Muscle of back (tissue), 13 donors: ENCODE measurements around the gene GDF11. TPM values are rescaled to one million over a fixed set of nuclear protein-coding genes. Genes with fewer than 3 reads are reported as not detected.
A peak's percentile ranks its signal among the peaks of the same experiment; 100 is the strongest.

Experiments used
- DNase-seq, 3 donors: peaks; one replicate each; pipeline versions ENCODE4 v3.0.0 to v3.0.0-alpha.2; 2013
- long read RNA-seq, 9 donors: transcript quantifications; one replicate each; lab custom pipeline, GENCODE V29; 2026
- polyA plus RNA-seq, 10 donors: library from polyadenylated mRNA; unstranded; fragments of 120-200 nt; gene quantifications; one replicate each; pipeline ENCODE4 v1.2.1, GENCODE V29; 2013; ENCODE audit not compliant: insufficient read length in 10 of 10

GDF11 gene
- polyA plus RNA-seq: 10 to 100 TPM; 11.0 to 13.9 (median 12.5) TPM
- long read RNA-seq, donor 1, full-length matches to known transcripts: 5 of 67 reads
- long read RNA-seq, donor 1, partial matches to known transcripts: 62 of 67 reads
- long read RNA-seq, donor 1, other reads (novel, unspliced or antisense): 0 of 67 reads
- long read RNA-seq, donor 2, full-length matches to known transcripts: 1 of 88 reads
- long read RNA-seq, donor 2, partial matches to known transcripts: 87 of 88 reads
- long read RNA-seq, donor 2, other reads (novel, unspliced or antisense): 0 of 88 reads
- long read RNA-seq, donor 3: 0 reads
- long read RNA-seq, donor 4: 0 reads
- long read RNA-seq, donor 5, full-length matches to known transcripts: 1 of 1 reads
- long read RNA-seq, donor 5, partial matches to known transcripts: 0 of 1 reads
- long read RNA-seq, donor 5, other reads (novel, unspliced or antisense): 0 of 1 reads
- long read RNA-seq, donor 6, full-length matches to known transcripts: 4 of 100 reads
- long read RNA-seq, donor 6, partial matches to known transcripts: 96 of 100 reads
- long read RNA-seq, donor 6, other reads (novel, unspliced or antisense): 0 of 100 reads
- long read RNA-seq, donor 7, full-length matches to known transcripts: 1 of 57 reads
- long read RNA-seq, donor 7, partial matches to known transcripts: 56 of 57 reads
- long read RNA-seq, donor 7, other reads (novel, unspliced or antisense): 0 of 57 reads
- long read RNA-seq, donor 8, partial matches to known transcripts: 65 of 65 reads
- long read RNA-seq, donor 8, other reads (novel, unspliced or antisense): 0 of 65 reads
- long read RNA-seq, donor 9, full-length matches to known transcripts: 1 of 11 reads
- long read RNA-seq, donor 9, partial matches to known transcripts: 0 of 11 reads
- long read RNA-seq, donor 9, other reads (novel, unspliced or antisense): 10 of 11 reads

DNA sequence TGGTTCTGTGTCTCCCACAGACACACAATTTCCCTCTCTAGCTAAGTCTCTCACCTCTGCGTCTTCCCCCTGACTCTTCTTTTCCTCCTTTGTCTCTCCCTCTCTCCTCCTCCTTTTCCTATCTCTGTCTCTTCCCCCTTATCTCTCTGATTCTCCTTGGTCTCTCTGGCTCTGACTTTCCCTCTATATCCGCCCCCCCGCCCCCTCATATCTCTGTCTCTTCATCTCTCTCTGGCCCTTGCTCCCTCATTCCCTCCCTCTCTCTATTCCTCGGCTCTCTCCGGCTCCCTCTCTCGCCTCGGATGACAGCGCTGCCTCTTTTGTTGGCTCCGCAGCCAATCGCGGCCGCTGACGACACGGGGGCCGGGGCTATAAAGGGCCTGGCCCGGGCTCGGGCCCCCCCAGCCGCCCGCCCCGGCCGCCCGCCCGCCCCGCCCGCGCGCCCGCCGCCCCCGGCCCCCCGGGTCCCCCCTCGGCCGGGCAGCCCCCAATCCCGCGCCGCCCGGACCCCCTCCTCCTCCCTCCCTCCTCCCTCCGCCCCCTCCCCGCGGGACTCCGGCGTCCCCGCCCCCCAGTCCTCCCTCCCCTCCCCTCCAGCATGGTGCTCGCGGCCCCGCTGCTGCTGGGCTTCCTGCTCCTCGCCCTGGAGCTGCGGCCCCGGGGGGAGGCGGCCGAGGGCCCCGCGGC, at the start of gene GDF11:
TSS of gene GDF11 (plus strand) at position 404 of the 687 bp plus-strand sequence. CDS start at position 599, 195 bp downstream.
- DNase-seq: peak; percentile 79 to 94 (median 88)

DNA sequence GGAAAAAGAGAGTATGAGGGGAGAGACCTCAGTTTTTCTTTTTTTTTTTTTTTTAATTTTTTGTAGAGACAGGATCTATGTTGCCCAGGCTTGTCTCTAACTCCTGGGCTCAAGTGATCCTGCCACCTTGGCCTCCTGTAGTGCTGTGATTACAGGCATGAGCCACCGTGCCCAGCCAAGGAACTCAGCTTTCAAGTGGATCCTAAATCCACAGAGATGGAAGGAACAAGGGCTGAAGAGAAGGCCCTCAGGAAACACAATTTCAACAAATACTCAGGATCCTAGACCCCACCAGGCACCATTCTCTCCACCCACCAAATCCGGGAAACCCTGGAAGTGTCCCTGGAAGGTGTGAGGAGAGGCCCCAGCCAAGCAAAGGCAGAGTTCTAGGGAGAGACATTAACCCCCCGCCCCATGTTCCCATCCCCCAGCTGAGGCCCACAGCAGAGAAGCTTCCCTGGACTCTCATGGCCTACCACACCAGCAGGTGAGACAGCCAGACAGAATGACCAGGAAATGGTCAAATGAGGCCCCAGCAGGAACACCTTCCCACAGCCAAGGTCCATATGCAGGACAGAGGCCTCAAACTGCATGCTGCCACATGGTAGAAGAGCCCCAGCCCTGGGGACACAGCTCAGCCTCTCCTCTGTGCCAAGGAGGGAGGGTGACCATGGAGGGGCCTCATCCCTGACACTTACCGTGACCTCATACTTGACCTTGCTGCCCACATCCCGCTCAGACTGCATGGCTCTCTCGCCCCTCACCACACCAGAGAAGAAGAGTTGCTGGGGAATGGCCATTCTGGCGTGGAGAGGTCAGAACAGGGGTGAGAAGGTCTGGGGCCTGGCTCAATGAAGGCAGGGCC, 49.4 kb upstream of the GDF11 start:
- no peak for DNase-seq

DNA sequence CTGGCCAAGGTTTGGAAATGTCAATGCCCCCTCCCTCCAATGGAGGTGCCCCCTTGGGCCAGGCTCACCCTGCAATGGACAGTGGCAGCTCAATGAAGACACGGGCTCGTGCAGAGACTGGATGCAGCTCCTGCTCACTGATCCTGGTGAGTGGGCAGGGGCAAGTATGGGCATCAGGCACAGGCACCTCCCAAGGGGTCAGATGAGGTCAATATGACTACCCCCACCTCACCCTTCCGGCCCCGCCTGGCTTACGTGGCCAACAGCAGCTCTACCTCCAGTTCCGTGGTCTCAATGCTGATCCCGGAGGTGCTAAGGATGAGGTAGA, 48.8 kb upstream of the GDF11 start:
- DNase-seq: no peak

DNA sequence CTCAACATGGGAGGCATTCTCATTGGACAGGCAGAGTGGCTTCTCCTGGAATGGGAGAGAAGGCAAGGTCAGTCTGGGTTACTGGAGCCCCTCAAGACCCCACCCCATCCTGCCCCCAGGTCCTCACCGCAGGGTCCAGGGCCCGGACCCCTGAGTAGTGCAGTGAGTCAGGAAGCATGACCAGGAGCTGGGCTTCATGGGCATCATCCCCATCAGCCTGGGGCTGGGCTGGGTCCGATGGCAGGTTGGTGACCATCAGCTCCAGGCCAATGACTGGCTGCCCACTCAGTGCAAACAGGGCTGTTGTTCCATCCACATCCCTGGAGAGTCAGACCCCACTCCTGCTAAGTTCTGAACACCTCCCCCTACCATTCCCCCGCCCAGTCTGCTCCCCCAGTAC, 48.3 kb upstream of the GDF11 start:
- no peak for DNase-seq

DNA sequence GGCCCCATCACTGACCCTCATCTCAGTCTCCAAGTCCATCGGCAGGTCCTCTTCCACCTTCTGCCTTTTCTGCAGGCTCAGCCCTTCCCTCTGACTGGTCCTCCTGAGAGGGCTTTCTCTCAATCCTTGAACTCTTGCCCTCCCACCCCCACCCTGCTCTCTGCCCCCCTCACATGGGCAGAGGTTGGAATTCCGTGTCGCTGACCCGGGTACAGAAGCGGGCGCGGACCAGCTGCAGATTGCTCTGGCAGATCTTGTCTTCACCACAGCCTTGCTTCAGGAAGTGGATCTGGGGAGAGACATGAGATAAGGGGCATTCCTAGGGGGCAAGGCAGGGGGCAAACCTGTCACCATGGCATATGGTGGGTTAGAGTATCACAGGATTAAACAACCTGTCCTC, 47.6 kb upstream of the GDF11 start:
- no peak for DNase-seq

DNA sequence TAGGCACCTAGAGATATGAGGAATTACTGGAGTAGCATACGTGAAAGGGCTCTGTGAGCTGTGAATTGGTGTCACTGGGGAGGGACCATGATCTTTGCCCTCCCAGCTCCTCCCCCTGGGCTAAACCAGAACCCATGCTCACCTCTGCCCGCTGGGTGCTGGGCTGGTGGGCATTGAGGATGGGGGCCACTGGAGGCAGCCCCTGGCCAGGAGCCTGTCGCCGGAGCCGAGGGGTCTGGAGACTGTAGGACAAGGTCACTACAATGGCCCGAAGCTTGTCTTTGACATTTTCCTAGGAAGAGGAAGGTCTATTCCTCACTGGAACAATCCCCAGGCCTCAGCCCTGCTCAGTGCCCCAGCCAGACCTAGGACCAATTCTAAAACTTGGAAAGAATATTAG, 46.8 kb upstream of the GDF11 start:
- DNase-seq: no peak

DNA sequence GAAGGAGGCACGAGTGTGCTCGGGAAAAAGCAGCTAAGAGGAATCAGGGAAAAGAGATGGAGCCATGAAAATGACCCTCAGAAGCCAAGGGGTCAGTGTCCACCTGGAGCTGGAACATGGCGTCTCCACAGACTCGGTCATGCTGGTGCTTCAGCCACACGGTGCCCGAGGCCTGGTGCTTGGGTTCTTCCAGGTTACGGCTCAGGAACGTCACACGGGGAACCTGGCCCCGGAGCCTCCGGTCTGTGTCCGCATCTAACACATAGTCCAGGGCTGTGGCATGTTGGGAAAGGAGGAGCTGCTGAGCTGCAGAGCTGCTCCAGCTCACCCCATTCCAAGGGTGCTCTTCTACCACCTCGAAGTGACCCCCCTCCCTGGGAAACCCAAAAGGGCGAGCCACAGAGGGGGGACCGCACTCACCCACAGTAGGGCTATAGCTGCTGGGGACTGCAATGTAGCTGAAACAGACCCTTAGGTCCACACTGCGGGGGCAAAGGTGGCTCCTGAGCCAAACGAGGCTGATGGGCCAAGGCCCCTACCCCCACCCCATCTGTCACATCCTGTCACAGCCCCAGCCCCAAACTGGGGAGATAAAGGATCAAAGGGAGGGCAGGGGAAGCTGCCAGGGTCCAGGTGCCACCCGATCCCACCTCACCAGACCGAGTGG, 46.0 kb upstream of the GDF11 start:
- DNase-seq: no peak

DNA sequence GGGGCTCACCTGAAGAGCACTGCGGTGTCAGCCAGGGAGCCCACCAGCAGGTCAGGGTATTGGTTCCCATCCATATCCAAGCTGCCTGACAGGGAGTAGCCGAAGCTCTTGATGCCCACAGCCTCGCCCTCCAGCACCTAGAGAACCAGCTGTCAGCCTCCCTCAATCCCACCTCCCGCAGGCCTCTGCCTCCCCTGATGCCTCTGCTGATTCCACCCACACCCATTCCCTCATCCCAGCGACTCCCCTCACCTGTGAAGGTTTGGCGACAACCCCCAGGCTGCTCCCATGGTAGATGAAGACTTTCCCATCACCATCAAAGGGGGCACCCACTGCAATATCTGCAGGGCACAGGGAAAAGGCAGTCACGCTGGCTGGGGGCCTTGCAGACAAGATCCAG, 45.2 kb upstream of the GDF11 start:
- DNase-seq: no peak

DNA sequence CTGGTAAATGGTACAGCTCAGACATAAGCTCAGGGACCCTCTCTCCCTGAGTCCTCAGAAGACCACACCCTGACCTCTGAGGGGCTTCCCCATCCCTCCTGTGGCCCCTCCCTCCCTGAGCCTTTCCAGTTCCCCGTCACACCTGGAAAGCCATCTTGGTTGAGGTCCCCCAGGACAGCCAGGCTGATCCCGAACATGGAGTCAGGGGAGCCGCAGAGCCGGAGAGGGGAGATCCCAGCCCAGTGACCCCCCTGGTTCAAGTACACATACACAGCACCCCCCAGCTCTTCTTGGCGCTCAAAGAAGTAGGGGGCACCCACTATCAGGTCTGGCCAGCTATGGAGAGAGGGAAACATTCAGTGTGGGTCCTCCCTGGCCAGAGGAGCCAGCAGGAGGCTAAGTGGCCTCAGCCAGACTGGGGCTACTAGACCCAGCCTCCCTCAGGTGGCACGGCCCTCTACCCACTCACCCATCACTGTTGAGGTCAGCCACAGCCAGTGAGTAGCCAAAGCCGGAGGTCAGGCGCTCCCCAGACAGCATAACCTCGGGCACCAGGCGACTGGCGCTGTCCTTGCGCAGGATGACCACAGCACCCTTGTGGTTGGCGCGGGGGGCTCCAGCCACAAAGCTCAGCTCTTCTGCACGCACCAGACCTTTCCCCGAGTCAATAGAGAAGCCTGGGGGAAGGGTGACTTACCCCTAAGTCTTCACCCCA, 44.5 kb upstream of the GDF11 start:
- no peak for DNase-seq

DNA sequence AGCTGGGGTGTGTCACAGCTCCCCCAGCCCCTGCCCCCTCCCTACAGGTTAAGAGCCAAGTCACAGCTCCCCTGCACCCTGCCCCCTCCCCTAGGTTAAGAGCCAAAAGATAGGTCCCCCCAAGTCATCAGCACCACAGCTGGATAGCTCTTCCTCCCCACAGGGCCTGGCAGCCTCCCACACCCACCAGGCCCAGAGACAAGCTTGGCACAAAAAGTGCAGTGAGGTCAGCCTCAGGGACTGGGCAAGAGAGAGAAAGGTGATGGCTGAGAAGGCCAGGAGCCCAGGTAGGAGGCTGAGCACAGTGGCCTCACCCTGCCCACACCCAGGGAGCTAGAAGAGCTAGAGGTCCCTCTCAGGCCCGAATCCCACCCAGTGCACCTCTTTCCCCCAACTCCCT, 44.0 kb upstream of the GDF11 start:
- DNase-seq: no peak

DNA sequence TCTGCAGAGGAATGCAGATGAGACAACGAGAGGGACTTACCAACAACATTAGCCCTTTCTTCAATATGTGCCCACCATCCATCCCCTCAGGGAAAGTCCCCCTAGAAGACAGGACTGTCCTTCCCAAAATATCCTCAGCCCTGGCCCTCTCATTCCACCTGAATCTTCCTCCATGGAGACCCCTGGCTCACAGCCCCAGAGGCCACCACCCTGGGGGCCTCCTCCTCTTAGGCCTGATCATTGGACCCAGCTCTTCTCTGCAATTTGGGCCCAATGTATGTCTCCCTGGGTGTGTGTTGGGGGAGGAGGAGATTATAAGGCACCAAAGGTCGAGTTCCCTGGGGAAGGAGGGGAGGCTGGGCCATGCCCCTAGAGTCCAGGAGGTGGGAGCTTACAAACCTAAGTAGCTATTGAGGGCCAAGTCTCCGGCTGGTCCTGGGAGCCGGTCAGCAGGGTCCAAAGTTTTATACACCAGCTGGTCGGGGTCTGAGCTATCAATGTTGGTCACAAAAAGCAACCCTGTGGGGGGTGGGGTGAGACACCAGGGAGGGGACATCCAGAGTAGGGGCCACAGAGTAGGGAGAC, 43.4 kb upstream of the GDF11 start:
- no peak for DNase-seq

DNA sequence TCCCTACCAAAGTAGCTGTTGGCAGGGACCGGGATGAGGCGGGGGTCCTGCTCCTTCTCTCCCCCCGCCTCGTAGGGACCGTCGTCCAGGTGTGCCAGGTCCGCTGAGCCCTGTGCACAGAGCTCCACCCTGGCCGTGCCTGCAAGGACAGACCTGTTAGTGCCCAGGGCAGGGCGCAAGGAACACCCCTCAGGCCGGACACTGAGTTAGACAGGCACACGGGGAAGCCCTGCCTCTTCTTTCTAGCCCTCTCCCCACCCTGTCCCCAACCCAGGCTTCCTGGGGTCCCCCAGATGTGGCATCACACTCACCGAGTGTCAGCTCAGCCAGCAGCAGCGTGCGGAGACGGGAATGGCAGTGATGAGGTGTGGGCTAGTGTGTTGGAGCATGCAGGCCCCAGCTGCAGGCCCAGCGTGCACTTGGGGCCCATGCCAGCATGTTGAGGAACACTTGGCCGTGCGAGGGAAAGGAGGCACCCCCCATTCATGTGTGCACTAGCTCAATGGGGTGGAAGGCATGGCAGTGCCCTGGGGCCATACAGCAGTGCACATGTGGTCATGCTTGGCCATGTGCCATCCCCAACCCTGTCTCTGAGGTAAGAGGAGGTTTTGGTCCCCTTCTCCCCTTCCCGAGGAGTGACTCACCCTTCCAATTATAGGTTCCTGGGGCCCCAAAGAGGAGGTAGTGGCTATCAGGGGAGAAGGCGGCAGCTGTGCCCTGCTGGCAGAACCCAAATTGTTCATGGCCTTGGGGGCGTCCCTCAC, 42.5 kb upstream of the GDF11 start:
- DNase-seq: peak in 1 of 3 donors; percentile 19

DNA sequence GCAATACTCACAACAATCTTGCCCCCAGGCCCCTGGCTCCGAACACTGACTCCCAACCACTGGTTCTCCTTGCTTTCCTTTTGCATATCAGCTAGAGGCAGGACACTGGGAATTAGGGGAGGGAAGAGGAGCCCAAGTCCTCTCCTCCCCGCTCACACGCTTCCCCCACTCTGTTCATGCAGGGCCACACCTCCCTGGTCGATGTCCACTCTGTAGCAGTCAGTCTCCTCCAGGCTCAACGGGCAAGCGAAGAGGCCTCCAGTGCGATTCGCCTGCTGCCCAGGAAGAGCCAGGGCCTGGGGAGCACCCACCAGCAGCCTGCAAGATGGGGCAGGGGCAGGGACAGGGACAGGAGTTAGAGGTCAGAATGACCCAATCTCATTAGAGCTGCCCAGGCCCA, 40.1 kb upstream of the GDF11 start:
- no peak for DNase-seq

DNA sequence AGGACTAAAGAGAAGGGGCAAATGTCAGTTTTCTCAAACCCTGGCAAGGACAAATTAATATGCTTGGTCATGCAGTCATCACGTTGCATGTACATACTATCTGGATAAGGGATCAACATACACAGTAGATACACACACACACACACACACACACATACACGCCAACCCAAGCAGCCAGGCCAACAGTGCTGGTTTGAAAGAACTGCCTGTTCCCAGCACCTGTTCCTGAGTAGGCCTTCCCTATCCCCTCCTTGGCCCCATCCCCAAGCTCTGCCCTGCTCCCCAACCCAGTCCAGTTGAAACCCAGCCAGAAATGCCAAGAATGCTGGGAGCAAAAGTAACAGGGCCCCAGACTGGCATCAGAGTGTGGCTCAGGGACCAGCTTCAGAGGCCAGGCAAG, 39.6 kb upstream of the GDF11 start:
- DNase-seq: peak; percentile 80 to 83 (median 82)

DNA sequence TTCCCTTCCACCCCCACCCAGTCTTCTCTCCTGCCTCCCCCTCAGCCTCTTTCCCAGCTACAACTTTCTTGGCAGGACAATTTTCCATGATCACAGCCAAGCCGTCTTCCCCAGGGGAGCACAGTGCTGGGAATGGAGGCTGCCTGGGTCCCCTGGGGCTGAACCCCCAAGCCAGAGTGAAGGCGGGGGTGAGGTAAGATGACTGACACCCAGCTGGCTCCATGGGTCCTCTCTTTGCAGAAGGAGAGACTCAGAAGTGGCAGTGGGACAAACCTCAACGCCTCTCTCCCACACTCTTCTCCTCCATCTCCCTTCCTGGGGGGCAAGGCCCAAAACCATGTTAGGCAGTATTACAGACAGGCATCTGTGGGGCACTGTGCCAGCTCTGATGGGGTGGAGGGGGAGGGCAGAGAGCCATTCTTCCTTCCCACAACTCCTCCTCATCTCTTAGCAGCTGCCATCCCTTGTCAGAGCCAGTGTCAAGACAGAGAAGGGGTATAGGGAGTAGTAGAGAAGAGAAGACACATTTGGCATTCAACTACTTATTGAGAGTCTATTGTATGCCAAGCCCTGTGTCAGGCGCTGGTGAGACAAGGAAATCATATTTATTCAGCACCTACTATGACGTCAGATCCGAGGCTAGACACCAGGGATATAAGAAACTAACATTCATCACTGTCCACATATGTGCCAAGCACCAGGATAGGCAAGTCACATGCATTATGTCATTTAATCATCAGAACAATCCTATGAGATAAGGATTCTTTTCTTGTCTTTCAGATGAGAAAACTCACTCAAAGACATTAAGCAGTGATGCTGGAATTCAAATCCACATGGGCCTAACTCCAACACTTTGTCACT, 38.8 kb upstream of the GDF11 start:
- peak in 2 of 3 donors; percentile 77 to 84 for DNase-seq

DNA sequence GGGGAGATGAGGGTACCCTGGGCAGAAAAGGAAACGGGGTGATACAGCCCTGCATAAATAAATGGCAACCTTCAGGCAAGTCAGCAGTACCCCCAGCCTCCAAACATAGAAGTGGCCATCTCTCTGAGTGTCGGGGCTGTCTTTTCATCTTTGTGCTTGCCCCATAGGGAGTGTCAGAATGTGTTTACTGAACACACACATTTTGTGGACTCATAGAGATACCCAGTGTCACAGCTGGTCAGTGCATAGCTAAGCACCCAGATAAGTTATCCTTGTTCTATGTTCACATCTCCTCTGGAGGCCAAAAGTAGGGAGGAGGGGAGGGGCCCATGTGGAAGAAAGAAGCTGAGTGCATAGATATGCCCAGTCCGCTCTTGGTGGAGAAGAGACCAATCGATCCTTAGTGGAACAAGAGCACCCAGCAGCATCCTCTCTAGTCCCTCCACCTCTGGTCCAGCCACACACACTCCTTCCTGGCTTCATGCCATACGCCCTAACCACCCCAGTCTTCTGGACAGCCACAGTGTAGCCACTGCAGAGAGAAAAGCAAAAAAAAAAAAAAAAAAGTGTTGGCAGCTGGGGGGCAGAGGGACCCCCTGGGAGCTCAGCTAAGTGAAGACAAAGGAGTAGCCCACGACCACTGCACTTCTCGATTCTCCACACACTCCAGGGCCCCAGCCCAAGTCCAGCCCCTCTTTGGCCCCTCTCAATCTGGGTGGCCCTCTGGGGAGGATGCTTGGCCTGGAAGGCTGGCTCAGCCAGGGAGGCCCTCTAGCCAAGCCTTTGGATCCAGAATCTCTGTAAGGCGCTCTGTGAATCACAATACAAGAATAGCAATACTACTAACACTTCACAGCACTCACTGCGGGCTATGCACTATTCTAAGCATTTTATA, 37.9 kb upstream of the GDF11 start:
- peak in 1 of 3 donors; percentile 76 for DNase-seq
